ENCODE results near the gene TRPV6.

DNA sequence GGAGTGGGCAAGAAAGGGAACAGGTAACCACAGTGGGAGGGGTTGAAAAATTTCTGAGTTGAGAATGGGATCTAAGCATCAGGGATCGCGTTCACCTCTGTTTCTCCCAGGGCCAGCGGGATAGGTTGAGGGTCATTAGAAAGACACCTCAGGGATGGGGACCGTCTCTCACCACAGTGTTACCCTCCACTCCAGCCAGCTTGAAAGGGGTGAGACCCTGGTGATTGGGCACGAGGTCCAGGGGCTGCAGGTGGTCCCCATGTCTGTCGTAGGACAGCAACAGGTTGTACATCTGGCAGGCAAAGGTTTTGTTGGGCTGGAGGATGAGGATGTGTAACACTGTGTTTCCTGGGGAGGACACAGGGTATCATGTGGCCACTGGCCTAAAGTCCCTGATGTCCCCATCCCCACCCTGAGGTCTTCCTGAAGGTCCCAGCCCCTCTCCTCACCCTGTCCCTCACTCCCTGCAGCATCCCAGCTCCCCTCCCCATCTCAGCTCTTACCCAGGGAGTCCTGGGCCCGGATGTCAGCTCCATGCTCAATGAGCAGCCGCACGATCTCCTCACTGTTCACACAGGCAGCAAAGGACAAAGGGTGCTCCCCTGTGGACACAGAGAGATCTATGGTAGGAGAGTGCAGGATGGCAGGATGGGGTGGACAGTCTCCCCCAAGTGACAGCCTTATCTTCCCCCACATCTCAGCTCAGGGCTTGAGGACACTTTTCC is 9.1 kb downstream of the TRPV6 start:
- TF ChIP-seq, protein P1, sequence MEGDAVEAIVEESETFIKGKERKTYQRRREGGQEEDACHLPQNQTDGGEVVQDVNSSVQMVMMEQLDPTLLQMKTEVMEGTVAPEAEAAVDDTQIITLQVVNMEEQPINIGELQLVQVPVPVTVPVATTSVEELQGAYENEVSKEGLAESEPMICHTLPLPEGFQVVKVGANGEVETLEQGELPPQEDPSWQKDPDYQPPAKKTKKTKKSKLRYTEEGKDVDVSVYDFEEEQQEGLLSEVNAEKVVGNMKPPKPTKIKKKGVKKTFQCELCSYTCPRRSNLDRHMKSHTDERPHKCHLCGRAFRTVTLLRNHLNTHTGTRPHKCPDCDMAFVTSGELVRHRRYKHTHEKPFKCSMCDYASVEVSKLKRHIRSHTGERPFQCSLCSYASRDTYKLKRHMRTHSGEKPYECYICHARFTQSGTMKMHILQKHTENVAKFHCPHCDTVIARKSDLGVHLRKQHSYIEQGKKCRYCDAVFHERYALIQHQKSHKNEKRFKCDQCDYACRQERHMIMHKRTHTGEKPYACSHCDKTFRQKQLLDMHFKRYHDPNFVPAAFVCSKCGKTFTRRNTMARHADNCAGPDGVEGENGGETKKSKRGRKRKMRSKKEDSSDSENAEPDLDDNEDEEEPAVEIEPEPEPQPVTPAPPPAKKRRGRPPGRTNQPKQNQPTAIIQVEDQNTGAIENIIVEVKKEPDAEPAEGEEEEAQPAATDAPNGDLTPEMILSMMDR (IDR thresholded peaks at IDR 0.05; ENCODE audit: insufficient read depth, low read length), result no peak
- TF ChIP-seq, protein P2, sequence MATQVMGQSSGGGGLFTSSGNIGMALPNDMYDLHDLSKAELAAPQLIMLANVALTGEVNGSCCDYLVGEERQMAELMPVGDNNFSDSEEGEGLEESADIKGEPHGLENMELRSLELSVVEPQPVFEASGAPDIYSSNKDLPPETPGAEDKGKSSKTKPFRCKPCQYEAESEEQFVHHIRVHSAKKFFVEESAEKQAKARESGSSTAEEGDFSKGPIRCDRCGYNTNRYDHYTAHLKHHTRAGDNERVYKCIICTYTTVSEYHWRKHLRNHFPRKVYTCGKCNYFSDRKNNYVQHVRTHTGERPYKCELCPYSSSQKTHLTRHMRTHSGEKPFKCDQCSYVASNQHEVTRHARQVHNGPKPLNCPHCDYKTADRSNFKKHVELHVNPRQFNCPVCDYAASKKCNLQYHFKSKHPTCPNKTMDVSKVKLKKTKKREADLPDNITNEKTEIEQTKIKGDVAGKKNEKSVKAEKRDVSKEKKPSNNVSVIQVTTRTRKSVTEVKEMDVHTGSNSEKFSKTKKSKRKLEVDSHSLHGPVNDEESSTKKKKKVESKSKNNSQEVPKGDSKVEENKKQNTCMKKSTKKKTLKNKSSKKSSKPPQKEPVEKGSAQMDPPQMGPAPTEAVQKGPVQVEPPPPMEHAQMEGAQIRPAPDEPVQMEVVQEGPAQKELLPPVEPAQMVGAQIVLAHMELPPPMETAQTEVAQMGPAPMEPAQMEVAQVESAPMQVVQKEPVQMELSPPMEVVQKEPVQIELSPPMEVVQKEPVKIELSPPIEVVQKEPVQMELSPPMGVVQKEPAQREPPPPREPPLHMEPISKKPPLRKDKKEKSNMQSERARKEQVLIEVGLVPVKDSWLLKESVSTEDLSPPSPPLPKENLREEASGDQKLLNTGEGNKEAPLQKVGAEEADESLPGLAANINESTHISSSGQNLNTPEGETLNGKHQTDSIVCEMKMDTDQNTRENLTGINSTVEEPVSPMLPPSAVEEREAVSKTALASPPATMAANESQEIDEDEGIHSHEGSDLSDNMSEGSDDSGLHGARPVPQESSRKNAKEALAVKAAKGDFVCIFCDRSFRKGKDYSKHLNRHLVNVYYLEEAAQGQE (IDR thresholded peaks at IDR 0.05; ENCODE audit: insufficient replicate concordance, low read depth), result no peak
- TF ChIP-seq POLR2AphosphoS5 (IDR thresholded peaks at IDR 0.05; ENCODE audit: low read depth), result no peak

All from HL-60 (cell line).